GM12892 (cell line): ENCODE data around the gene ST8SIA2.

Source experiments
- POLR2A ChIP-seq: IDR thresholded peaks from 2 replicates; pipeline ENCODE4 v1.6.1; 2011; ENCODE audit warnings: low read depth, low read length, control low read depth
- POLR2AphosphoS5 ChIP-seq: IDR thresholded peaks from 2 replicates; pipeline ENCODE4 v1.6.1; 2011; ENCODE audit warnings: low read depth, low read length, control low read depth
- TAF1 ChIP-seq: IDR thresholded peaks from 2 replicates; pipeline ENCODE4 v1.6.1; 2011; ENCODE audit warnings: low read depth, mild to moderate bottlenecking, control low read depth, low read length, borderline replicate concordance

DNA sequence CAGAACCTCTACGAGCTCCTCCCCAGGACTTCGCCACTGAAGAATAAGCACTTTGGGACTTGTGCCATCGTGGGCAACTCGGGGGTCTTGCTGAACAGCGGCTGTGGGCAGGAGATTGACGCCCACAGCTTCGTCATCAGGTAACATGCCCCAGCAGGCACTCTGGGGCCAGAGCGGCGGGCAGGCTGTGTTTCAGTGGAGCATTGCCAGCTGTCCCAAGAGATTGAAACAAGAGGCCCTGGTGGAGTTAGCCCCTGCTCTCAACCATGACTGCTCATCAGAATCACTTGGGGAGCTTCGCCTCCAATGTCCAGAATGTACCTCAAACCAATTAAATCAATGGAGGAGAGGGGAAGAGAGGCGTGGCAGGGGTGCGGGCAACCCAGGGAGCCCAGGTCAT is 44.8 kb downstream of the ST8SIA2 start:
- TF ChIP-seq POLR2AphosphoS5 (no peak), POLR2A (no peak), TAF1 (no peak)
